Erythroblast (primary cell): ENCODE measurements around the gene ARFIP2.

Experiments
- GATA1 ChIP-seq: IDR thresholded peaks from 2 replicates; pipeline ENCODE4 v1.6.1; 2011; ENCODE audit warnings: low read depth, mild to moderate bottlenecking, control low read depth, low read length, moderate library complexity
- POLR2A ChIP-seq: IDR thresholded peaks from 2 replicates; pipeline ENCODE4 v1.6.1; 2011; ENCODE audit warnings: mild to moderate bottlenecking, low read length

DNA sequence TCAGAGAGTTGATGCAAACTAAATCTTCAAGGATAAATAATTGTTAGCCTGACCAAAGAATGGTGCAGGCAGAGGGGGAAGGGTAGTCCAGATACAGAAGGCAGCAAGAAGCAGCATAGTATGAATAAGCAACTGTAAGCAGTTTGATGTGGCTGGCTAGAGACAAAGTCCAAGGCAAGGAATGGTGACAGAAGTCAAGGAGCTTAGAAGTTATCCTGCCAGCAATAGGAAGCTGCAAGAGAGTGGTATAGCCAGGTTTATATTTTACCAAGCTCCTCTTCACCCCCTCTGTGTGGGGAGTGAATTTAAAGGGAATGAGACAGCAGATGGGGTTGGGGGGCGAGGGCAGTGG lies 22.1 kb downstream of the ARFIP2 start:
- TF ChIP-seq POLR2A = no peak
- TF ChIP-seq GATA1 = no peak
